ENCODE data around the gene CCDC134.

CCDC134 gene

GRCh38 chr22:41800348-41801146 is at the start of gene CCDC134:
Gene CCDC134 (plus strand): TSS chr22:41800679. CDS start chr22:41808891, 8,212 bp downstream.
- peak; percentile 83 for DNase-seq

- DNase-seq: no peak
Measured at GRCh38 chr22:41752011-41752970, 48.2 kb upstream of the CCDC134 start.

GRCh38 chr22:41753984-41754383 is 46.5 kb upstream of the CCDC134 start:
- no peak for DNase-seq

- DNase-seq: no peak
Measured at GRCh38 chr22:41757502-41757901, 43.0 kb upstream of the CCDC134 start.

- no peak for DNase-seq
Measured at GRCh38 chr22:41758231-41758630, 42.2 kb upstream of the CCDC134 start.

- peak; percentile 77 for DNase-seq
Measured at GRCh38 chr22:41762980-41763779, 37.3 kb upstream of the CCDC134 start.

- DNase-seq: no peak
Measured at GRCh38 chr22:41766476-41766875, 34.0 kb upstream of the CCDC134 start.

GRCh38 chr22:41768430-41768829 is 32.0 kb upstream of the CCDC134 start:
- no peak for DNase-seq

GRCh38 chr22:41770715-41771468 is 29.6 kb upstream of the CCDC134 start:
- no peak for DNase-seq

GRCh38 chr22:41772198-41772597 is 28.3 kb upstream of the CCDC134 start:
- DNase-seq: no peak

GRCh38 chr22:41772645-41773044 is 27.8 kb upstream of the CCDC134 start:
- DNase-seq: no peak

- no peak for DNase-seq
Measured at GRCh38 chr22:41775338-41775737, 25.1 kb upstream of the CCDC134 start.

GRCh38 chr22:41775976-41776375 is 24.5 kb upstream of the CCDC134 start:
- no peak for DNase-seq

GRCh38 chr22:41776381-41776780 is 24.1 kb upstream of the CCDC134 start:
- DNase-seq: no peak

GRCh38 chr22:41777749-41778425 is 22.6 kb upstream of the CCDC134 start:
- no peak for DNase-seq

- DNase-seq: no peak
Measured at GRCh38 chr22:41779929-41780505, 20.5 kb upstream of the CCDC134 start.

- DNase-seq: no peak
Measured at GRCh38 chr22:41780746-41781505, 19.6 kb upstream of the CCDC134 start.

- DNase-seq: no peak
Measured at GRCh38 chr22:41781507-41781906, 19.0 kb upstream of the CCDC134 start.

- no peak for DNase-seq
Measured at GRCh38 chr22:41782316-41782715, 18.2 kb upstream of the CCDC134 start.

- no peak for DNase-seq
Measured at GRCh38 chr22:41782751-41783150, 17.7 kb upstream of the CCDC134 start.

Data from NCI-H510A treated with DMSO at 0.1 percent for 48 hours (cell line).